Heart right ventricle (tissue), 16 donors: Measurements from ENCODE around the gene TTLL5. TPM values are rescaled to one million over a fixed set of nuclear protein-coding genes. Genes with fewer than 3 reads are reported as not detected.
A peak's percentile ranks its signal among the peaks of the same experiment; 100 is the strongest.

Source experiments
- ATAC-seq, 8 donors: fragments of 200-7000 bp; cut with Tn5 transposase; one replicate each; pipeline ENCODE4 v1.9.1; 2020; ENCODE audit warnings: mild to moderate bottlenecking in 8 of 8, moderate library complexity in 8 of 8, moderate number of reproducible peaks in 1 of 8
- DNase-seq, 2 donors: peaks; one replicate each; pipeline ENCODE4 v3.0.0-alpha.2; 2020
- H3K27ac ChIP-seq, 10 donors: fragments of 200-600 bp; sonication (generic) in 2 of 10; one replicate each; pipeline versions ENCODE4 v1.5.0 to v1.8.0; 2020 to 2022; ENCODE audit warnings: mild to moderate bottlenecking in 3 of 10
- H3K27me3 ChIP-seq, 7 donors: fragments of 200-600 bp; one replicate each; pipeline ENCODE4 v1.8.0; 2021 to 2022; ENCODE audit warnings: mild to moderate bottlenecking in 2 of 7
- H3K36me3 ChIP-seq, 9 donors: fragments of 200-600 bp; sonication (generic) in 1 of 9; one replicate each; pipeline versions ENCODE4 v1.5.0 to v1.8.0; 2020 to 2022; ENCODE audit warnings: mild to moderate bottlenecking in 2 of 9
- H3K4me1 ChIP-seq, 9 donors: fragments of 200-600 bp; sonication (generic) in 1 of 9; one replicate each; pipeline versions ENCODE4 v1.5.0 to v1.8.0; 2020 to 2022; ENCODE audit warnings: mild to moderate bottlenecking in 4 of 9
- H3K4me3 ChIP-seq, 10 donors: fragments of 200-600 bp; sonication (generic) in 2 of 10; one replicate each; pipeline versions ENCODE4 v1.5.0 to v1.8.0; 2020 to 2022; ENCODE audit warnings: mild to moderate bottlenecking in 7 of 10, moderate library complexity in 2 of 10
- H3K9me3 ChIP-seq, 11 donors: fragments of 200-600 bp in 10 of 11; sonication (generic) in 2 of 11; one replicate each; pipeline versions ENCODE4 v1.5.0 to v1.8.0; 2013 to 2022; ENCODE audit warnings: mild to moderate bottlenecking in 2 of 11, control low read depth in 1 of 11, moderate library complexity in 1 of 11
- WGBS, 2 donors: extraction: QIAGEN DNeasy Blood & Tissue Kit; methylation state at CpG; one replicate each; pipeline ENCODE4 v1.1.7; 2013; ENCODE audit warnings: inconsistent platforms in 1 of 2; 5-methylcytosine and 5-hydroxymethylcytosine counted together
- intact Hi-C, 10 donors: fragments of 100-400 bp; cut with DNase I; formaldehyde crosslinking; loops; one replicate each; pipeline versions ENCODE4 v1.11.1 to v1.14.2; 2022
- polyA plus RNA-seq, 2 donors: library from polyadenylated mRNA; stranded (reverse); fragments of 200-250 nt; gene quantifications; one replicate each; pipeline ENCODE4 v1.2.3, GENCODE V29; 2013
- total RNA-seq, 10 donors: library from RNA; stranded (reverse); fragmentation: NEBNext Ultra II Directional in 3 of 10; extraction: Animal tissue kit (Norgen Biotek cat#: 25700) in 3 of 10; gene quantifications; one replicate each; pipeline versions ENCODE4 v1.2.1 to v1.2.4, GENCODE V29; 2021 to 2023
- TF ChIP-seq, protein P1 (sequence below), 9 donors: fragments of 200-600 bp; sonication (generic) in 2 of 9; IDR thresholded peaks; one replicate each; pipeline versions ENCODE4 v1.5.0 to v1.8.0; 2021 to 2022; ENCODE audit warnings: antibody characterized with exemption in 9 of 9, mild to moderate bottlenecking in 5 of 9, moderate library complexity in 1 of 9
- donor health status: Arrhythmogenic right ventricular cardiomyopathy.
- donor health status: ischemic (EF 13 %, LVEDD 7.1; RV severe dilation, severe dysfunction).
- donor health status: healthy with polysubstance abuse.
- donor health status: DM: no; HTN: yes; CAD: no.
- donor health status: DM: no; HTN: no; CAD: no.
- donor health status: ischemic (EF 25% LVEDD 6.9; RV normal size, moderate dysfunction).
- donor health status: ischemic (EF 25% LVEDD 5.7; RV mildly dilated, moderate dysfunction).
- donor health status: healthy.
- donor health status: DM: yes; HTN: yes; CAD: no.
- donor health status: Ischemic cardiomyopathy.
- donor health status: ischemic (EF 35%, LVEDD 5.7; RV mildly dilated, moderate dysfunction).
- donor health status: nonischemic (EF 11% LVEDD 7.7; RV severe dilation, severe dysfunction).
- donor health status: DM: yes; HTN: yes; CAD: no.
- donor health status: PGD.
- donor health status: ischemic (EF 29% LVEDD 5.4; RV normal size, mild dysfunction).
- donor health status: nonischemic (EF 23%, LVEDD 6.1; RV moderate dilation, normal function).

TTLL5 gene
- total and polyA plus RNA-seq, 12 donors = 5.6 to 24.7 (median 17.6) TPM

- Histone ChIP-seq H3K36me3 (peaks cover 0 to 91% (median 25%) of the 10 kb centered on the region in 9 donors), H3K4me1 (peaks cover 0 to 15% (median 0%) of the 10 kb centered on the region in 9 donors), H3K4me3 (no peak overlapping the region), H3K9me3 (peaks cover 0 to 18% (median 0%) of the 10 kb centered on the region in 11 donors), H3K27ac (no peak overlapping the region), H3K27me3 (no peaks in the 10 kb centered on the region)
- intact Hi-C loops = no loop called here
- WGBS, 2 donors = 95 to 99% methylated on average over 3 of the region's 3 CpGs
- TF ChIP-seq, protein P1, sequence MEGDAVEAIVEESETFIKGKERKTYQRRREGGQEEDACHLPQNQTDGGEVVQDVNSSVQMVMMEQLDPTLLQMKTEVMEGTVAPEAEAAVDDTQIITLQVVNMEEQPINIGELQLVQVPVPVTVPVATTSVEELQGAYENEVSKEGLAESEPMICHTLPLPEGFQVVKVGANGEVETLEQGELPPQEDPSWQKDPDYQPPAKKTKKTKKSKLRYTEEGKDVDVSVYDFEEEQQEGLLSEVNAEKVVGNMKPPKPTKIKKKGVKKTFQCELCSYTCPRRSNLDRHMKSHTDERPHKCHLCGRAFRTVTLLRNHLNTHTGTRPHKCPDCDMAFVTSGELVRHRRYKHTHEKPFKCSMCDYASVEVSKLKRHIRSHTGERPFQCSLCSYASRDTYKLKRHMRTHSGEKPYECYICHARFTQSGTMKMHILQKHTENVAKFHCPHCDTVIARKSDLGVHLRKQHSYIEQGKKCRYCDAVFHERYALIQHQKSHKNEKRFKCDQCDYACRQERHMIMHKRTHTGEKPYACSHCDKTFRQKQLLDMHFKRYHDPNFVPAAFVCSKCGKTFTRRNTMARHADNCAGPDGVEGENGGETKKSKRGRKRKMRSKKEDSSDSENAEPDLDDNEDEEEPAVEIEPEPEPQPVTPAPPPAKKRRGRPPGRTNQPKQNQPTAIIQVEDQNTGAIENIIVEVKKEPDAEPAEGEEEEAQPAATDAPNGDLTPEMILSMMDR (IDR thresholded peaks at IDR 0.05) = no peak
- DNase-seq (no peak), ATAC-seq (no peak)
These were observed 123.3 kb downstream of the TTLL5 start for GRCh38 chr14:75784314-75784686.

DNA sequence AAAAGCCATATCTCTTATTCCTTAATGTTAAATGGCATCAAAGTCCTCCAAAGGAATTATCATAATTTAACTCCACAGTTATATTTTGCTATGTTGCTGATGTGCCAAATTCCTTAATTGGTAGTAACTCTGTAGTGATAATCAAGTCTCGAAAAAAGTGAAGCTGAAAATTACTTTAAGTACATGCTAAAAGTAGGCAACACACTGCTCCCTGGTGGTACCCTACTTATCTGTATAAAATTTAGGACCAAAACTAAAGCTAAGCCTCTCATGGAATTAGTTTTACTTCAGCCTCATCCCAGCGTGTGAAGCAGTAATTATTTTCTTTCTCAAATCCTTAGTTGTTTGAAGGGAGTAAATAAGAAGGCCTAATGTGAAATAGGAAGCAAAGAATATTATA lies 132.8 kb downstream of the TTLL5 start:
- TF ChIP-seq, protein P1 (IDR thresholded peaks at IDR 0.05) = peak in 7 of 9 donors; percentile 6 to 52 (median 37)
- H3K36me3 ChIP-seq = peaks cover 0 to 21% (median 0%) of the 10 kb centered on the region in 9 donors
- no peaks in the 10 kb centered on the region for H3K27me3 ChIP-seq
- intact Hi-C loops = loop anchor here (1.0 to 10.0 kb wide), 9 partner anchors 82 to 189 kb away; partner anchors contain the start of gene TGFB3 (in 3 of the 10)
- peaks cover 0 to 12% (median 0%) of the 10 kb centered on the region in 9 donors for H3K4me1 ChIP-seq
- WGBS, 2 donors = 67 to 80% methylated on average over 2 of the region's 2 CpGs
- H3K27ac ChIP-seq = peak overlapping the region in 3 of 10 donors; percentile 19 to 37 (median 32)
- DNase-seq (peak in 1 of 2 donors; percentile 11), ATAC-seq (peak in 6 of 8 donors; percentile 51 to 77 (median 66))
- H3K9me3 ChIP-seq = peaks cover 0 to 30% (median 0%) of the 10 kb centered on the region in 11 donors
- no peak overlapping the region for H3K4me3 ChIP-seq

DNA sequence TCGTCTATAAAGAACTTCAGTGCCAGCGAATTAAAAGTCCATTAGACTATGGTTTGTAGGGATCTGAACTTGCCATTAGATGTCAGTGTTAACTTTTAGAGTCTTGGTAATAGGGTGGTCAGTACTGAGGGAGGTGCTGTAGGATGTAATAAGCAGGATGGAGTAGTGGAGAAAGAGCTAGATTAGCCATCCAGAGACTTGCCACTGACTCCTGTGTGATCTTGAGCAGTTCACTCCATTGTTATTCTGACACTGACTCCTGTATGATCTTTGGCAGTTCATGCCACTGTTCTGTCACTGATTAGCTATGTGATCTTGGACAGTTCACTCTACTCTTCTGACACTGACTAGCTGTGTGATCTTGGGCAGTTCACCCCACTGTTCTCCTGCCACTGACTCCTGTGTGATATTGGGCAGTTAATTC lies 133.6 kb downstream of the TTLL5 start:
- H3K9me3 ChIP-seq = peaks cover 0 to 31% (median 7%) of the 10 kb centered on the region in 11 donors
- peaks cover 0 to 26% (median 0%) of the 10 kb centered on the region in 9 donors for H3K36me3 ChIP-seq
- peak; percentile 93 to 99 (median 97) for ATAC-seq
- H3K27me3 ChIP-seq = no peaks in the 10 kb centered on the region
- no peak overlapping the region for H3K4me3 ChIP-seq
- peak overlapping the region in 3 of 10 donors; percentile 19 to 46 (median 37) for H3K27ac ChIP-seq
- intact Hi-C loops = loop anchor here (1.0 to 10.0 kb wide), 9 partner anchors 82 to 188 kb away; partner anchors contain the start of gene TGFB3 (in 3 of the 10)
- no peak for DNase-seq
- H3K4me1 ChIP-seq = peaks cover 0 to 12% (median 0%) of the 10 kb centered on the region in 9 donors
- WGBS, 2 donors = 38 to 62% methylated on average over 2 of the region's 2 CpGs
- TF ChIP-seq, protein P1 (IDR thresholded peaks at IDR 0.05) = peak; percentile 22 to 76 (median 52)

- H3K4me1 ChIP-seq = peaks cover 0 to 26% (median 13%) of the 10 kb centered on the region in 9 donors
- intact Hi-C loops = loop anchor here in 3 of 10 donors (5.0 to 10.0 kb wide), 3 partner anchors 64 to 184 kb away; partner anchors contain the start of genes TGFB3 (in 2 of the 3) and IFT43 (in 1 of the 3)
- no peak overlapping the region for H3K4me3 ChIP-seq
- ATAC-seq (no peak), DNase-seq (no peak)
- no peak overlapping the region for H3K27ac ChIP-seq
- TF ChIP-seq, protein P1 (IDR thresholded peaks at IDR 0.05) = peak in 1 of 9 donors; percentile 14
- WGBS, 2 donors = 95% methylated on average over 5 of the region's 5 CpGs
- peaks cover 0 to 37% (median 0%) of the 10 kb centered on the region in 9 donors for H3K36me3 ChIP-seq
- no peaks in the 10 kb centered on the region for H3K27me3 ChIP-seq
- H3K9me3 ChIP-seq = peaks cover 0 to 38% (median 11%) of the 10 kb centered on the region in 11 donors
These were observed 139.7 kb downstream of the TTLL5 start for GRCh38 chr14:75800792-75801191.
